Amniotic stem cell (primary cell): ENCODE data around the gene CAPN11.
"Not testable (repeated sequence)": the region's sequence is repeated elsewhere in the genome, so short reads cannot be mapped to it uniquely, and the experiment has no call there.

Source experiments
- DNase-seq: peaks from one replicate; lab custom pipeline; 2025; lab: John Stamatoyannopoulos, UW

Gene CAPN11

DNA sequence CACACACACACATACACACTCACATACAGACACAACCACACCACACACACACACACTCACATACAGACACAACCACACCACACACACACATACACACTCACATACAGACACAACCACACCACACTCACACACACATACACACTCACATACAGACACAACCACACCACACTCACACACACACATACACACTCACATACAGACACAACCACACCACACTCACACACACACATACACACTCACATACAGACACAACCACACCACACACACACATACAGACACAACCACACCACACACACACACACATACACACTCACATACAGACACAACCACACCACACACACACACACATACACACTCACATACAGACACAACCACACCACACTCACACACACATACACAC is 23.2 kb downstream of the CAPN11 start:
- not testable (repeated sequence) for DNase-seq

DNA sequence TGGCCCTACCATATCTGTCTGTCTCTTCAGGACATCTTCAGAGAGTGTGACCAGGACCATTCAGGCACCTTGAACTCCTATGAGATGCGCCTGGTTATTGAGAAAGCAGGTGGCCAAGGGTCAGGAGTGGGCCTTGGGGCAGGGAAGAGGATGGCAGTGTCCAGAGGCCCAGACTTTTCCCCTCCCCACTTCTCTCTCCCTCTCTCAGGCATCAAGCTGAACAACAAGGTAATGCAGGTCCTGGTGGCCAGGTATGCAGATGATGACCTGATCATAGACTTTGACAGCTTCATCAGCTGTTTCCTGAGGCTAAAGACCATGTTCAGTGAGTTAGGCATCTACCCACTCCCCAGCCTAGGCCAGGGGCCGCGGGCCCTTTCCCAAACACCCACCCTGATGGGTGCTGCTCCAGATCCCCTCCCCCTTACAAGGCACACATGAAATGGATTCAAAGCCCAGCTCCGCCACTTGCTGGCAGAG is 24.3 kb downstream of the CAPN11 start:
- no peak for DNase-seq

DNA sequence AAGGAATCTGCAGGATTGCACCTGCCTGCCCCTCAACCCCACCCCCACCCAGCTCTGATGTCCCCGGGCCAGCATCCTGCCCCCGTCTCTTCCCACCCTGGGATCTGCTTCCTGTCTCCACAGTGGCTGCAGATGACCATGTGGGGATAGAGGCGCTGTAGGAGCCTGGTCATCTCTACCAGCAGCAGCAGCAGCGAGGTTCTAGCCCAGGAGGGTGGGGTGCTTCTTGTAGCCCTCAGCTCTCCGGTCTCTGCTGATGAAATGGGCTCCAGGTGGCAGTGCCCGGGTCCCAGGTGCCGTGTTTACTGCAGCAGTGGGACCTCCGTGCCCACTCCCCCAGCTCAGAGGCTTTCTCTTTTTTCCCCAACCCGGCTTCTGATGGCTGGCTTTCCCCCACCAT is 25.2 kb downstream of the CAPN11 start:
- DNase-seq, result no peak

DNA sequence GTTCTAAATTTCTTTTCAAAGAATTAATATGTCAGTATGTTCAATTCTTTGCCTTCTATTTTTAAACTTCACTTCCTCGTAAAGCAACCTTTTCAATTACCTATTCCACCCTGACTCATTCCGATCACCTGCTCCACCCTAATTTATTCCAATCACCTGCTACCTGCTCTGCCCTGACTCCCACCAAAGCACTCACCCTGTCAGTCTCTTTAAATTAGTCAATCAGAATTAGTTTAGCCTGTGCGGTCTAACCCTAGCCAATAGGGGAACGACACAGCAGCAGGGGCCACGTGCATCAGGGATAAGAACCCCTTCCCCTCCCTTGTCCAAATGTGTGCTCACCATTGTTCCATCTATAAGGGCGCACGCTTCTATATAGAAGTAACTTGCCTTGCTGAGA is 26.7 kb downstream of the CAPN11 start:
- DNase-seq, result not testable (repeated sequence)

DNA sequence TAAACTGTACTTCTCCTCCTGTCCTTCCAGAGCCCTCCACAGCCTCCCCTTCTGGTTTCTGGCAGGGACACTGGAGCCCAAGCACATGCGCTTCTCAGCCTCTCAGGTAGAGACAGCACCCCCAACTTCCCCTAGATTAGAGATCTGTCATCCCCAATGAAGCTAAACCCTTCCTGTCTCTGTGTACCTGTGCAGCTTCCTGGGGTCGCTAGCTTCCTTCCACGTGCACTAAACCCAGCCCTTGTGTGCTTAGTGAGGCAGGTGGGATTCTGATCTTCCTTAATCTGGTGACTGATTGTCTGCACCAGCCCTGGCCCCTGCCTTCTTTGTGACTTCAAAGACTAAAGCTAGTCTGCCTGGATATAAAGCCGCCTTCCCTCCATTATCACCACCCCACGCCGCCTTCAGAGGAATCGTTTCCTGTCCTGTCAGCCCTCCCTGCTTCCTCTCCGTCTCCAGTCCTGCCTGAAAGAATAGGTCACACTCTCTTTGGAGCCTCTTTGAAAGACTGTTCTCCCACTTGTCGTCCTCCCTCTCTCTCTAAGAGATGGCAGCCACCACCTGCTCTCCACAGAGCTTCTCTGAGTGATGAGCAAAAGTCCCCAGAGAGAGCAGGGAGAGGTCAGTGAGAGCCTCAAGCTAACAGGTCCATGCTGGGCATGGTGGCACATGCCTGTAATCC is 27.5 kb downstream of the CAPN11 start:
- no peak for DNase-seq

DNA sequence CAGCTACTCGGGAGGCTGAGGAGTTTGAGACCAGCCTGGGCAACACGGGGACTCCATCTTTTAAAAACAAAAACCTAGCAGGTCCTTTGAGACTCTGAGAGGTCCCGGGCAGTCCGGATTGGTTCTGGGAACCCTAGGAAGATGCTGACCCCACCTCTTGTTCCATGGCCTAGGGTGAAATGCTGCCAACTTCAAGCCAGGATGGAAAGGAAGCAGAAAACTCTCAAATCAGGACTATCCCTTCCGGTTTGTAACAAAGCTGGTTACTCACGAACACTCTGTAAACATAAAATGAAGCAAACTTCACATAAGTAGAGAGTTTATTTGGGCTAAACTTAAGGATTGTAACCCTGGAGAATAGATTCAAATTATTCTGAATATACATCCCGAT is 28.0 kb downstream of the CAPN11 start:
- DNase-seq, result no peak

DNA sequence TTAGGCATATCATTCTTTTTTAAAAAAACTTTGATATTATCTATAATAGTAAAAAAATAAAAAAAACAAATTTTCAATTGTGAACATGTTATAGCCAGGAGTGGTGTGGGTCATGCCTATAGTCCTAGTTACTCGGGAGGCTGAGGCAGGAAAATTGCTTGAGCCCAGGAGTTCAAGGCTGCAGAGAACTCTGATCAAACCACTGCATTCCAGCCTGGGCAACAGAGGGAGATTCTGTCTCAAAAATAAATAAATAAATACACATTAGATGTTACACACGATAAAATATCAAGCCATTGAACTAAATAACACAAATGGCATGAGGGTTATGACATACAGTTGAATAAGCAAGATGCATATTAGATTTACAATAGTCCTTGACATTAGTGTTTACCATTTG is 30.2 kb downstream of the CAPN11 start:
- DNase-seq, result no peak

DNA sequence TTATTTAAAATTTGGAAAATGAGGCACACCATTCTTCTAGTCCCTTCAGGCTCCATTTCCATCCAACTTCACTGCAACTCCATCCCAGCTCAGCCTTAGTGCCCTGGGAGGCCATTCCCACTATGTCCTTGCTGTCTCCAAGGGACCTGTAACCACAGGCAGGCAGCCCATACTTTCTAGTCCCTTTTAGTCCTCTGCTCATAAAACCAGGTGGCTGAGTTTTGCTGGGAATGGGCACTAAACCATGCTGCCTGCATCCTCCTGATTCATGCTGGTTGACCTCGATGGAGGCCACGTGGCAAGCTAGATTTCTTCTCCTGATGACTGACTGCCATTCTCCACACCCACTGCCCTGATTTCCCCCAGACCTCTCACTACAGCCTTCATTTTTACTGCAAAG is 30.6 kb downstream of the CAPN11 start:
- no peak for DNase-seq

DNA sequence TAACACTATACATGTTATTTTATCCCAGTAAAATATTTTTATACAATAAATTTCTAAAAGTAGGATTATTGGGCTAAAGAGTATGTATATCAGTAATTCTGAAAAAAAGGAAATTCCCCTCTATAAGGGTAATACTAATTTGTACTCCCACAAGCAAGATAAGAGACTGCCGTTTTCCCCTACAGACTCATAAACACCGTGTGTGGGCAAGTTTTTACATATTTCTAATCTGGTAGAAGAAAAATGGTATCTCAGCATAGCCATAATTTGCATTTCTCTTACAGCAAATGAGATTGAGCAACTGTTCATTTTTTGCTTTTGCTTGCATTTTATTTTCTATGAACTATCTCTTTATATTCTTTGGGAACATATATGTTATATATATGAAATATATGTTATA is 32.1 kb downstream of the CAPN11 start:
- DNase-seq, result no peak

DNA sequence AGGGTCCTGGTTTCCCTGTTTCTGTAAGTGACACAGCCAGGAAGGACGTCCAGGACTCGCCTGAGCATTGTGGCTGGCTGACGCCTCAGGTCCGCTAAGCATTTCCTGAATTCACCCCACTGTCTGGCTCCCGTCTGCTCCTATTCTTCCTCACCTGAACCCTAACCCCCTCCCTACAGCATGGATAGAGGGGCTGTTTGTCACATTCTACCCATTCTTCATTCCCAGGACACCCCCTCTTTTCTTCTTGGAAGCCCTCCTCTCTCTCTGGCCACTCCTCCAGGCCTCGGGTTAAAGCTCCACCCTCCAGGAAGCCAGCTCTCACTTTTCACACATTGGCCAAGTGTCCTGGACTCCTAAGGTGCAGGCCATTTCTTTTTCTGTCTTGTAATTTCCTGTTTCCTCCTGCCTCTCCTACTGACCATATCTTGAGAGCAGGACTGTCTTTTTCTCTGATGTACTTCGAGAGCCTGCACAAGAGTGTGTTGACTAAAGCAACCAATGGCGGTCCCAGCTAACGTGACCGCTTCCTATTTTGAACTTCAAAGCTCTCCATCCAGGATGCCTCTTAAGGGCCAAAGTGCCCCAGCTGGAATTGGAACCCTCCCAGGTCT is 33.9 kb downstream of the CAPN11 start:
- DNase-seq, result no peak

DNA sequence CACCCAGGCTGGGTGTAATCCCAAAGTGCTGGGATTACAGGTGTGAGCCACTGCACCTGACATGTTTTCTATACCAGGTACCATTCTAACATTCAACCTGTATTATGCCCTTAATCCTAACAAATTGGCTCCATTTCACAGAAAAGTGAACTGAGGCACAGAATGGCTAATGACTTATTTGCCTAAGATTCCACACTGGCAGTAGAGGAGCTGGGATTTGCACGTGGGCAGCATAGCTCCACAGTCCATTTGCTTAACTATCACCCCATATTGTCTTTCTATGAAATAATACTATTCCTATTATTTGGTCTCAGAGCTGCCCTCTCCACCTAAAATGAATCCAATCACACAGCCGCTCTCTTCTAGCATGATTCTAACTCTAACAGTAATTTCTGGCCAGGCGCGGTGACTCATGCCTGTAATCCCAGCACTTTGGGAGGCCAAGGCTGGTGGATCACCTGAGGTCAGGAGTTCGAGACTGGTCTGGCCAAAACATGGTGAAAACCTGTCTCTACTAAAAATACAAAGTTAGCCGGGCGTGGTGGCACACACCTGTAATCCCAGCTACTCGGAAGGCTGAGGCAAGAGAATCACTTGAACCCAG is 34.8 kb downstream of the CAPN11 start:
- no peak for DNase-seq

DNA sequence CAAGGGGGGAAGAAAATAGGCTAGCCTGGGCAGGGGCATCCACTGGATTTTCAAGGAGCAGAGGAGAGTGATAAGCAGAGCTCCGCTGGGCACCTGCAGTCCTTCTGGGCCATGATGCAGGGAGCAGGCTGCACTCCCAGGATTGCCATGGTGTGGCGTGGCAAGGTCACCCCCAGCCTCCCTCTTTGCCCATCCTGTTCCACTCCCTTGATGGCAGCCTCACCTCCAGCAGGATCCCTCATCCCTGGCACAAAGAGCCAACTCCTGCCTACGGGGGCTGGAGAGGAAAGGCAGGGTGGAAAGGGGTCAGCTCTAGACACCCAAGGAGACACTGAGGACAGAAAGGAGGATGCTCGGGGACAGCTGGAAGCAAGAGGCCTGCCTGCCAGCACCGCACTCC is 35.7 kb downstream of the CAPN11 start:
- no peak for DNase-seq

DNA sequence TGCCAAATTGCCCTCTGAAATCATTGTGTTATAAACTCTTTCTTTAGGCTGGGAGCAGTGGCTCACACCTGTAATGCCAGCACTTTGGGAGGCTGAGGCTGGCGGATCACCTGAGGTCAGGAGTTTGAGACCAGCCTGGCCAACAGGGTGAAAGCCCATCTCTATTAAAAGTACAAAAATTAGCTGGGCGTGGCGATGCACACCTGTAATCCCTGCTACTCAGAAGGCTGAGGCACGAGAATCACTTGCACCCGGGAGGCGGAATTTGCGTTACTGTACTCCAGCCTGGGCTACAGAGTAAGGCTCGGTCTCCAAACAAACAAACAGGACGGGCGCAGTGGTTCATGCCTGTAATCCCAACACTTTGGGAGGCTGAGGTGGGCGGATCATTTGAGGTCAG is 37.7 kb downstream of the CAPN11 start:
- not testable (repeated sequence) for DNase-seq

DNA sequence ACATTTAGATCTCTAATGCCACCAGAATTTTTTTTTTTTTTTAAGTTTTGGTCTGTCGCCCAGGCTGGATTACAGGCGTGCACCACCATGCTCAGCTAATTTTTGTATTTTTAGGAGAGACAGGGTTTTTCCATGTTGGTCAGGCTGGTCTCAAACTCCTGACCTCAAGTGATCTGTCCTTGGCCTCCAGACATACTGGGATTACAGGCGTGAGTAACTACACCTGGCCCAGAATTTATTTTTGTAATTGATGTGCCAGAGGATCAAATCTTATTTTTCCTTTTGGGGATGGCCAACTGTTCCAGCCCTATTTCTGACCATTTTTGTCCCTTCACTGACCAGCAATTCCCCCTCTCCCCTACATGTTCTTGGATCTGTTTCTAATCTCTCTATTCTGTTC is 40.1 kb downstream of the CAPN11 start:
- DNase-seq, result no peak

DNA sequence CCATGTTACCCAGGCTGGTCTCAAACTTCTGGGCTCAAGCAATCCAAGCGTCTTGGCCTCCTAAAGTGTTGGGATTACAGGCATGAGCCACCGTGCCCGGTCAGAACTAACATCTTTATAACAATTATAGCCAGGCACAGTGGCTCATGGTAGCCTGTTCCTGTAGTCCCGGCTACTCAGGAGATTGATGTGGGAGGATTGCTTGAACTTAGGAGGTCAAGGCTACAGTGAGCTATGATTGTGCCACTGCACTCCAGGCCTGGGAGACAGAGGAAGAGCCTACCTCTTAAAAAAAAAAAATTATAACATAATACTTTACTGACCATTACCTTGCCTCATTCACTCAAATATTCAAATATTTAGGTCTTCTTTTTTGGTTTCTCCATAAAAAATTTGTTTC is 41.3 kb downstream of the CAPN11 start:
- no peak for DNase-seq

DNA sequence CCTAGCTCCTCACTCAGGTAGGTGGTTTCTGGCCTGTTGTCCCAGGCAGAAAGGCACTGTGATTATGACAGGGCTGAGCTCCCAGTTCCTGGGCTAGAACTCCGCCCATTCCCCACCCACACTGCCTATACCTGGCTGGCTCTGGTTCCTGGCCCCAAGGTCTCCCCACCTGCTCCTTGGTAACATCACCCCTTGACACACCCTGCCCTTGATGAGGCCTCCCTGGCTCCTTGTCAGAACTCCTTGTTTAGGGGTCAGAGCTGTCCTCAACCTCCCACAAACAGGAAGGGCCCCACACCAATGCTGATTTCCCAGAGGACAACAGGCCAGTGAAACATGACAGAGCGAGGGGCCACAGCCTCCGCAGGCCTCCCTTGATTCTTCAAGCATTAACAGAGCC is 42.6 kb downstream of the CAPN11 start:
- no peak for DNase-seq

DNA sequence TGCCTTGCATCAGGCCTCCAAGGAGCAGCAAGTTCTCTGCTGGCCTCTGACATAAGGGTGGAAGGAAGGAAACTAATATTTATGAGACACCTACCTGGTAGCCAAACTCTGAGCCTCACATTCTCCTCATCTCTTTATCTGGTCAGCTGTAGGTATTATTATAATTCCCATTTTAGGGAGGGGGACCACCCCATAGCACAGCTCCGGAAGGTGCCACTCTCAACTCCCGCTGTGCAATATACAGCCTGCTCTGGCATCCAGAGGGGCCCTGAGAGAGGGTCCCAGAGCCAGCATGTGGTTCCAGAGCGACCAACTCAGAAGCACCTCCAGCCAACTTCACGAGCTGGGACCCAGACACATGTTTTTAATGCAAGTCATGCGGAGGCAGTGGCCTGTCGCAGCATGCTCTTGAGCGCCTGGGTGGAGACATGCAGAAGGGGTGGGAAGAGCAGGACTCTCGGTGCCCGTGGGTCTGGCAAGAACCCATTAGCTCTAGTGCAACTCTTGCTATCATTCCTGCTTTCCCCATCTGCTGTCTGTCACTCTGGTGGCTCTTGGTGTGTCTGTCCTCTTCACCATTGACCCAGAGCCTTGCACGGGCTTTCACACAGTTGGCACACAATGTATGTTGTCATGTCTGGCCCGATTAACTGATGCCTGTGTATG is 43.2 kb downstream of the CAPN11 start:
- no peak for DNase-seq

DNA sequence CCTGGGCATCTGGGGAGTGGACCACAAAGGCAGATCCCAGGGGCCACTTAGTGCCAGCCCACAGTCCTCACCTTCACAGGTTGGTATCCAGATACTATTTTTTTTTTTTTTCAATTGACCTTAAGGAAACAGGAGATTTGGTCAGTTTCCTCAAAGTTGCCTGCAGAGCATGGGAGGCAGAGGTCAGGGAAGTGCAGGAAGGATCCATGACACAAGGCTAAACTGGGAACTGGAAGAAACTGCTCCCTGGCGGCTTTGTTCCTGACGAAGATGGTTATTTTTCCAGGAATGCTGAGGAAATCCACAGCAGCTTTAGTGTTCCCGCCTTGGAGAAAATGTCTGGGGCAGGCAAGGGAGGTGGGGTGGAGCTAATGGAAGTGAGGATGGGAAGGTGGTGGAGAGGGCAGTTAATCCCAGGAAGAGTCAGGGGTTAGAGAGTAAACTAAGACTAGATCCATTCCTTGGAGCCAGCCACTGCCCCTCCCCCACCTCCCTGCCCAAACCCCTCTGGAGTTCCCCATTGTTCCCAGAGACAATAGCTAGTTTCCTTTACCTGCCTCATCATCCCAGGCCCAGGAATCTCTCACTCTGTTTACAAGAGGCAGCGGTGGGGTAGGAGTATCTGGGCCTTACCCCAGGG is 43.8 kb downstream of the CAPN11 start:
- no peak for DNase-seq

DNA sequence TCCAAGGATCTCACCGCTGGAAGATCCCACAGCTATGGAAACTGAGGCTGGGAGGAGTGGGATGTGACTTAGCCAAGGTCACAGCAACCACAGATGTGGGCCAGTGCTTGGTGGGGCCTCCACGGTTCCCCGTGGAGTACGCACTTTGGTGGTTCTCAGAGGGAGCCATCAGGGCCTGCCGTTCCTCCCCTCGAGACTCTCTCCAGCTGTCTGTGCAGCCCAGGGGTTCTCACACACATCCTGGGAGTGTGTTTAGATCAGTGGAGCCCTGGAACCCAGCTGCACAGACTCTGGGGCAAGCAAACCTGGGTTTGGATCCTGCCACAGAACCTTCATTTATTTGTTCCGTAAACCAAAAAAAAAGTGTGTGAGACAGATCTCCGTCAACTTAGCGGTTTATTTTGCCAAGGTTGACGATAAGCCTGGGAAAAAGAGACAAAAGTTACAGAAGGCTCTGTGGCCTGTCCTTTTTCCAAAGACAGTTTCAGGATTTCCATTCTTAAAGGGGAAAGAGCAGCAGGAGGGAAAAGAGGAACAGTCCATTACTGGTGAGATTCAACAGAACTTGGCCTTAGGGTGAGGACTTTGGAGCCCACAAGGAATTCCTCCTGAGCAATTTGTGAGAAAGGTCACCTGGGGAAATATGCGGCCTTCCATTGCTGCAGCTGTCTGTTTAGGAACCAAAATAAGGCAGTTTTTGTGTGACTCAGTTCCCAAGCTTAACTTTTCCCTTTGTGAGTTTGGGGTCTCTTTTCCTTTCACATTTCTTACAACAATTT is 44.5 kb downstream of the CAPN11 start:
- DNase-seq, result no peak

DNA sequence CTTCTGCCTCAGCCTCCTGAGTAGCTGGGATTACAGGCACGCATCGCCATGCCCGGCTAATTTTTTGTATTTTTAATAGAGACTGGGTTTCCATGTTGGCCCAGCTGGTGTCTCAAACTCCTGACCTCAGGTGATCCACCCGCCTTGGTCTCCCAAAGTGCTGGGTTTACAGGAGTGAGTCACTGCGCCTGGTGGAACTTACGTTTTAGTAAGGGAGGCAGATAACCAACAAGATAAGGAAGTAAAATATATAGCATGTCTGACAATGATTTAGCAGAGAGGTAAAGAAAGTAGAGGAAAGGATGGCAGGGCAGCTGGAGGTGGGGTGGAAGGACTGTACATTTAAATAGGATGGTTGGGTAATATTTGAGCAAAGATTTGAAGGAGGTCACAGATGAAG is 45.3 kb downstream of the CAPN11 start:
- DNase-seq, result no peak

DNA sequence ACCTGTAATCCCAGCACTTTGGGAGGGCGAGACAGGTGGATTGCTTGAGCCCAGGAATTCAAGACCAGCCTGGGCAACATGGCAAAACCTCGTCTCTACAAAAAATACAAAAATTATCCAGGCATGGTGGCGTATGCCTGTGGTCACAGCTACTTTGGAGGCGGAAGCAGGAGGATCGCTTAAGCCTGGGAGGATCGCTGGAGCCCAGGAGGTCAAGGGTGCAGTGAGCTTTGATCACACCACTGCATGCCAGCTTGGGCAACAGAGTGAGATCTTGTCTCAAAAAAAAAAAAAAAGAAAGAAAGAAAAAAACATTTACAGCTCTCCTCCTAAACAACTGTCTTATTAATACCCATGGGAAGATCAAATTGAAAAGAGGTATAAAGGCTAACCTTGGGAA is 49.3 kb downstream of the CAPN11 start:
- no peak for DNase-seq

DNA sequence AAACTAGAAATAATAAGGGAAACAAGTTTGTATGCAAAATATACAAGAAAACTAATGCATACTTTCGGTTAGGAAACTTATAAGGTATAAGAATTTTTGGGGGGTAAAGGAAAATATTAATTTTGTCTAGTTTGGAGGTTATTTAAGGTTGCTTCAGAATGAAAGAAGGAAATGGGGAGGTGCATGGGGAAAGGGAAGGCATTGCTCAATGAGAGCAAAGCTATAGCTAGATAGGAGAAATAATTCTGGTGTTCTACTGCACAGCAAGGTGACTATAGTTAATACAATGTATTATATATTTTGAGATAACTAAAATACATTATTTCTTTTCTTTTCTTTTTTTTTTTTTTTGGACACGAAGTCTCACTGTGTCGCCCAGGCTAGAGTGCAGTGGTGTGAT is 52.7 kb downstream of the CAPN11 start:
- DNase-seq, result no peak
